Measurements from ENCODE around the gene LRRN4. TPM values are rescaled to one million over a fixed set of nuclear protein-coding genes. Genes with fewer than 3 reads are reported as not detected.

Gene LRRN4
- total RNA-seq, 4 donors from 2014 or later = not detected

- H3K4me3 ChIP-seq = no peak overlapping the region
- in situ Hi-C loops (cut with MboI; ENCODE audit: low sequenced_read_pairs in 4 of 4) (loop anchor here (5.0 to 25.0 kb wide), 4 partner anchors 113 to 551 kb away; partner anchors contain the start of genes MCM8 (in 1 of the 4) and TRMT6 (in 1 of the 4)), intact Hi-C loops (cut with DNase I; ENCODE audit: low total_unique reads) (loop anchor here (2.0 to 5.0 kb wide), 2 partner anchors 43 to 547 kb away; no protein-coding TSS in a partner anchor)
- ATAC-seq (peak; percentile 18 to 50), DNase-seq (no peak)
- TF ChIP-seq CTCF (IDR thresholded peaks at IDR 0.05 in 4 of 5, conservative IDR thresholded peaks at IDR 0.05 in 1 of 5) (no peak), POLR2A (IDR thresholded peaks at IDR 0.05) (no peak)
- H3K36me3 ChIP-seq = no peaks in the 10 kb centered on the region
- peaks cover 6 to 8% of the 10 kb centered on the region in 2 donors for H3K4me1 ChIP-seq
- no peak overlapping the region for H3K27ac ChIP-seq
- H3K9me3 ChIP-seq = no peaks in the 10 kb centered on the region
- no peaks in the 10 kb centered on the region for H3K27me3 ChIP-seq
Observed at GRCh38 chr20:6075428-6076219, 21.8 kb upstream of the LRRN4 start.

- intact Hi-C loops (cut with DNase I; ENCODE audit: low total_unique reads) = loop anchor here (5.0 kb wide), 1 partner anchor 42 kb away; no protein-coding TSS in a partner anchor
- H3K4me1 ChIP-seq = peaks cover 6 to 8% of the 10 kb centered on the region in 2 donors
- no peak overlapping the region for H3K27ac ChIP-seq
- no peak for TF ChIP-seq POLR2A (IDR thresholded peaks at IDR 0.05)
- H3K9me3 ChIP-seq = no peaks in the 10 kb centered on the region
- no peak for DNase-seq
- H3K4me3 ChIP-seq = no peak overlapping the region
- in situ Hi-C loops (cut with MboI; ENCODE audit: low sequenced_read_pairs in 4 of 4) = loop anchor here (5.0 to 25.0 kb wide), 4 partner anchors 112 to 550 kb away; partner anchors contain the start of genes MCM8 (in 1 of the 4) and TRMT6 (in 1 of the 4)
- no peaks in the 10 kb centered on the region for H3K27me3 ChIP-seq
- ATAC-seq = no peak
- H3K36me3 ChIP-seq = no peaks in the 10 kb centered on the region
Observed at GRCh38 chr20:6074784-6075183, 20.9 kb upstream of the LRRN4 start.

DNA sequence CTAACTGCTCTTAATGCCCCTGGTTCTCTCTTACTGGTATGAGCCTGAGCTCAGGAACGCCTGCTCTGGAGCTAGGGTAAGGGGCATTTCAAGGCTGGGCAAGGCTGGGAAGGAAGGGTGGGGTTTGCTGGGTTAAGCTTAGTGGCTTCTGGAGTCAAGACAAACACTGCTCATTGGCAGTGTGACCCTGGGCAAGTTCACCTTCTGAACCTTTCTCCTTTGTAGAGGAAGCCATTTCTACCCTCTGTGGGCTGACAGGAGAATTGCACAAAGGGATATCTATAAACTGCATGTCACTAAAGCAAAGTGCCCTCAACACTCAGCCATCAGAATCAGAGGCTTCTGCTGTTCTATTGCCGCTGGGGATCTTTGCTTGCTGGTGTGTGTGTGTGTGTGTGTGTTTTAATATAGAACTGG lies 20.3 kb upstream of the LRRN4 start:
- in situ Hi-C loops (cut with MboI; ENCODE audit: low sequenced_read_pairs in 4 of 4) = loop anchor here in 1 of 4 donors (10.0 kb wide), 1 partner anchor 549 kb away; no protein-coding TSS in a partner anchor
- Histone ChIP-seq H3K4me1 (peaks cover 6 to 8% of the 10 kb centered on the region in 2 donors), H3K4me3 (no peak overlapping the region), H3K27ac (no peak overlapping the region), H3K36me3 (no peaks in the 10 kb centered on the region), H3K27me3 (no peaks in the 10 kb centered on the region), H3K9me3 (no peaks in the 10 kb centered on the region)
- ATAC-seq (no peak), DNase-seq (no peak)
- intact Hi-C loops (cut with DNase I; ENCODE audit: low total_unique reads) = no loop called here
- no peak for TF ChIP-seq CTCF (IDR thresholded peaks at IDR 0.05 in 4 of 5, conservative IDR thresholded peaks at IDR 0.05 in 1 of 5)
- no peak for TF ChIP-seq POLR2A (IDR thresholded peaks at IDR 0.05)

DNA sequence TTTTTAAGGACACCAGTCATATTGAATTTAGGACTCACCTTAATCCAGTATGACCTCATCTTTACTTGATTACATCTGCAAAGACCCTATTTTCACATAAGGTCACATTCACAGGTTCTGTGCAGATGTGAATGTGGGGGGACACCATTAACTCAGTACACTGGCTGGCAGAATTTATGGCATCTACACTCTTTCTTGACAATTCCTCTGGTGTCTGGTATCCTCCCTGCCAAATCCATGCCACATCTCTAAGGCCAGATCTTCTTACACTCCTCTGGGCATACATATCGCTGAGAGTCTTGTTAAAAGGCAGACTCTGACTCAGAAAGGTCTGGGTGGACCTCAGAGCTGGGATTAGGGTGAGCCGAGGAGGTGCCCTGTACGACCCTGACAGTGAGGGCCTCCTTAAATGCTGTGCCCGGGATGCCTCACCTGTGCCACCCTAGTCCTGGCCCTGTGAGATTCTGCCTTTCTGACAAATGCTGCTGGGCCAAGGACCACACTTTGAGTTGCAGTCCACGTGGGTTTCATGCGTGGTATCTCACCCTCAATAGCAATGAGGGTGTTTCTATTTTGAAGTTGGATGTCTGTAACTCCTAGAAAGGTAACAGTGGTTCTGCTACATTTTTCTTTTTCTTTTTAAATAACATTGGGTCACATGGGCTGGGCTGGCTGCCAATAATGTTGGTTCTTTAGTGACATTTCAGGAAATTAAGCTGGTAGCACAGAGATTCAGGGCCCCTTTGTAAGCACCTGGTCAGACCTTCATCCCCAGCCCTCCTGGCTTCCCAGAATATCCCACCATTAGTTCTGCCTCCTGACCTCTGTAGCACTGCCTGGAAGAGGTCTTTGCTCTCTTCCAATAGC lies 17.2 kb upstream of the LRRN4 start:
- ATAC-seq = no peak
- Histone ChIP-seq H3K36me3 (no peaks in the 10 kb centered on the region), H3K27me3 (no peaks in the 10 kb centered on the region), H3K9me3 (no peaks in the 10 kb centered on the region), H3K4me1 (peaks cover 6 to 7% of the 10 kb centered on the region in 2 donors), H3K4me3 (no peak overlapping the region), H3K27ac (no peak overlapping the region)
- TF ChIP-seq CTCF (IDR thresholded peaks at IDR 0.05 in 4 of 5, conservative IDR thresholded peaks at IDR 0.05 in 1 of 5) (no peak), POLR2A (IDR thresholded peaks at IDR 0.05) (no peak)
- in situ Hi-C loops (cut with MboI; ENCODE audit: low sequenced_read_pairs in 4 of 4) = loop anchor here in 1 of 4 donors (10.0 kb wide), 1 partner anchor 546 kb away; no protein-coding TSS in a partner anchor
- intact Hi-C loops (cut with DNase I; ENCODE audit: low total_unique reads) = no loop called here
- DNase-seq = no peak

Data from gastrocnemius medialis (tissue), 4 donors.